ENCODE results near the gene SBDS.

DNA sequence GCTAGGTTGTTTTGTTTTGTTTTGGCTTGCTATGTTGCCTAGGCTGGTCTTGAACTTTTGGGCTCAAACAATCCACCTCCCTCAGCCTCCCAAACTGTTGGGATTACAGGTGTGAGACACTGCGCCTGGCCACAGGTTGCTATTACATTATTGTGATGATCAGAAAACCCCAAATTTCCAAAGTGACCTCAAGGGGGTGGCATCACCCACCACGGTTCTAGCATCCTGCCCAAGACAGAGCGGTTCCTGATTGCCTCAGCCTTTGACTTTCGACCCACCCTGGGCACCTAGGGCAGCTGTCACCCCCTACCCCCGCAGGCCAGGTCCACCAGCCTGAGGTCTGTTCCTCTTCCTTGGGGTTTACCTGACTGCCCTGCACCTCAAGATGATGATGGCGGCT is 28.4 kb downstream of the SBDS start:
- TF ChIP-seq, protein P1, sequence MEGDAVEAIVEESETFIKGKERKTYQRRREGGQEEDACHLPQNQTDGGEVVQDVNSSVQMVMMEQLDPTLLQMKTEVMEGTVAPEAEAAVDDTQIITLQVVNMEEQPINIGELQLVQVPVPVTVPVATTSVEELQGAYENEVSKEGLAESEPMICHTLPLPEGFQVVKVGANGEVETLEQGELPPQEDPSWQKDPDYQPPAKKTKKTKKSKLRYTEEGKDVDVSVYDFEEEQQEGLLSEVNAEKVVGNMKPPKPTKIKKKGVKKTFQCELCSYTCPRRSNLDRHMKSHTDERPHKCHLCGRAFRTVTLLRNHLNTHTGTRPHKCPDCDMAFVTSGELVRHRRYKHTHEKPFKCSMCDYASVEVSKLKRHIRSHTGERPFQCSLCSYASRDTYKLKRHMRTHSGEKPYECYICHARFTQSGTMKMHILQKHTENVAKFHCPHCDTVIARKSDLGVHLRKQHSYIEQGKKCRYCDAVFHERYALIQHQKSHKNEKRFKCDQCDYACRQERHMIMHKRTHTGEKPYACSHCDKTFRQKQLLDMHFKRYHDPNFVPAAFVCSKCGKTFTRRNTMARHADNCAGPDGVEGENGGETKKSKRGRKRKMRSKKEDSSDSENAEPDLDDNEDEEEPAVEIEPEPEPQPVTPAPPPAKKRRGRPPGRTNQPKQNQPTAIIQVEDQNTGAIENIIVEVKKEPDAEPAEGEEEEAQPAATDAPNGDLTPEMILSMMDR (IDR thresholded peaks at IDR 0.05) = no peak
- TF ChIP-seq, protein P2, sequence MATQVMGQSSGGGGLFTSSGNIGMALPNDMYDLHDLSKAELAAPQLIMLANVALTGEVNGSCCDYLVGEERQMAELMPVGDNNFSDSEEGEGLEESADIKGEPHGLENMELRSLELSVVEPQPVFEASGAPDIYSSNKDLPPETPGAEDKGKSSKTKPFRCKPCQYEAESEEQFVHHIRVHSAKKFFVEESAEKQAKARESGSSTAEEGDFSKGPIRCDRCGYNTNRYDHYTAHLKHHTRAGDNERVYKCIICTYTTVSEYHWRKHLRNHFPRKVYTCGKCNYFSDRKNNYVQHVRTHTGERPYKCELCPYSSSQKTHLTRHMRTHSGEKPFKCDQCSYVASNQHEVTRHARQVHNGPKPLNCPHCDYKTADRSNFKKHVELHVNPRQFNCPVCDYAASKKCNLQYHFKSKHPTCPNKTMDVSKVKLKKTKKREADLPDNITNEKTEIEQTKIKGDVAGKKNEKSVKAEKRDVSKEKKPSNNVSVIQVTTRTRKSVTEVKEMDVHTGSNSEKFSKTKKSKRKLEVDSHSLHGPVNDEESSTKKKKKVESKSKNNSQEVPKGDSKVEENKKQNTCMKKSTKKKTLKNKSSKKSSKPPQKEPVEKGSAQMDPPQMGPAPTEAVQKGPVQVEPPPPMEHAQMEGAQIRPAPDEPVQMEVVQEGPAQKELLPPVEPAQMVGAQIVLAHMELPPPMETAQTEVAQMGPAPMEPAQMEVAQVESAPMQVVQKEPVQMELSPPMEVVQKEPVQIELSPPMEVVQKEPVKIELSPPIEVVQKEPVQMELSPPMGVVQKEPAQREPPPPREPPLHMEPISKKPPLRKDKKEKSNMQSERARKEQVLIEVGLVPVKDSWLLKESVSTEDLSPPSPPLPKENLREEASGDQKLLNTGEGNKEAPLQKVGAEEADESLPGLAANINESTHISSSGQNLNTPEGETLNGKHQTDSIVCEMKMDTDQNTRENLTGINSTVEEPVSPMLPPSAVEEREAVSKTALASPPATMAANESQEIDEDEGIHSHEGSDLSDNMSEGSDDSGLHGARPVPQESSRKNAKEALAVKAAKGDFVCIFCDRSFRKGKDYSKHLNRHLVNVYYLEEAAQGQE (IDR thresholded peaks at IDR 0.05) = no peak

Measured in A549 (cell line).